Chondrocyte (in vitro differentiated cells): ENCODE results near the gene VTN. TPM values are rescaled to one million over a fixed set of nuclear protein-coding genes. Genes with fewer than 3 reads are reported as not detected.

Experiments used
- DNase-seq: peaks from one replicate; pipeline ENCODE4 v3.0.0; 2021; ENCODE audit warnings: mixed read lengths, low spot score
- H3K27ac Mint-ChIP-seq: one replicate; pipeline ENCODE4 v1.8.0; 2021; ENCODE audit warnings: mild to moderate bottlenecking, moderate library complexity, mixed read lengths; ENCODE audit not compliant: unreplicated experiment
- H3K27me3 Mint-ChIP-seq: 2 replicates; pipeline ENCODE4 v1.8.0; 2021; ENCODE audit warnings: low read depth, mixed read lengths
- H3K36me3 Mint-ChIP-seq: 2 replicates; pipeline ENCODE4 v1.8.0; 2021; ENCODE audit warnings: low read depth, mixed read lengths
- H3K4me1 Mint-ChIP-seq: 2 replicates; pipeline ENCODE4 v1.8.0; 2021; ENCODE audit warnings: low read depth, mild to moderate bottlenecking, mixed read lengths
- H3K4me3 Mint-ChIP-seq: one replicate; pipeline ENCODE4 v1.8.0; 2021; ENCODE audit warnings: mild to moderate bottlenecking, moderate library complexity, mixed read lengths; ENCODE audit not compliant: unreplicated experiment
- H3K9me3 Mint-ChIP-seq: 2 replicates; pipeline ENCODE4 v1.8.0; 2021; ENCODE audit warnings: low read depth, mixed read lengths
- CTCF ChIP-seq: fragments of 200-600 bp; sonication (generic); IDR thresholded peaks from 2 replicates; pipeline ENCODE4 v1.5.0; 2021; ENCODE audit warnings: antibody characterized with exemption, mild to moderate bottlenecking, moderate library complexity
- total RNA-seq: library from RNA; stranded (reverse); gene quantifications from 3 replicates; pipeline ENCODE4 v1.2.1, GENCODE V29; 2021

The VTN gene
- total RNA-seq, 1 donor from 2014 or later, result 0.55 TPM

- no peaks in the 10 kb centered on the region for H3K27me3 Mint-ChIP-seq
- peaks cover 32% of the 10 kb centered on the region for H3K4me1 Mint-ChIP-seq
- no peak overlapping the region for H3K4me3 Mint-ChIP-seq
- peaks cover 33% of the 10 kb centered on the region for H3K36me3 Mint-ChIP-seq
- TF ChIP-seq CTCF, result no peak
- H3K27ac Mint-ChIP-seq, result peak overlapping the region; percentile 92
- DNase-seq, result no peak
- no peaks in the 10 kb centered on the region for H3K9me3 Mint-ChIP-seq
These were observed 24.5 kb downstream of the VTN start for GRCh38 chr17:28345419-28346198.

- Mint-ChIP-seq H3K36me3 (peaks cover 31% of the 10 kb centered on the region), H3K9me3 (no peaks in the 10 kb centered on the region)
- DNase-seq, result no peak
These were observed 25.6 kb downstream of the VTN start for GRCh38 chr17:28344435-28344901.

GRCh38 chr17:28344011-28344410 is 26.1 kb downstream of the VTN start:
- Mint-ChIP-seq H3K27me3 (no peaks in the 10 kb centered on the region), H3K27ac (no peak overlapping the region)

More at GRCh38 chr17:28344435-28344901, 25.6 kb downstream of the VTN start:
- Mint-ChIP-seq H3K27ac (peak overlapping the region; percentile 36), H3K27me3 (no peaks in the 10 kb centered on the region), H3K4me1 (peaks cover 32% of the 10 kb centered on the region), H3K4me3 (no peak overlapping the region)
- TF ChIP-seq CTCF, result no peak

GRCh38 chr17:28343491-28343932 is 26.6 kb downstream of the VTN start:
- Mint-ChIP-seq H3K4me3 (no peak overlapping the region), H3K9me3 (no peaks in the 10 kb centered on the region), H3K27me3 (no peaks in the 10 kb centered on the region), H3K36me3 (peaks cover 35% of the 10 kb centered on the region), H3K4me1 (peaks cover 38% of the 10 kb centered on the region), H3K27ac (no peak overlapping the region)
- TF ChIP-seq CTCF, result no peak
- no peak for DNase-seq

More at GRCh38 chr17:28344011-28344410, 26.1 kb downstream of the VTN start:
- Mint-ChIP-seq H3K4me1 (peaks cover 35% of the 10 kb centered on the region), H3K9me3 (no peaks in the 10 kb centered on the region), H3K36me3 (peaks cover 33% of the 10 kb centered on the region), H3K4me3 (no peak overlapping the region)
- no peak for DNase-seq
- TF ChIP-seq CTCF, result no peak

GRCh38 chr17:28342313-28342712 is 27.8 kb downstream of the VTN start:
- Mint-ChIP-seq H3K9me3 (no peaks in the 10 kb centered on the region), H3K36me3 (peaks cover 29% of the 10 kb centered on the region), H3K4me3 (no peak overlapping the region), H3K27me3 (no peaks in the 10 kb centered on the region), H3K27ac (no peak overlapping the region), H3K4me1 (peaks cover 42% of the 10 kb centered on the region)
- no peak for DNase-seq
- TF ChIP-seq CTCF, result no peak
